SW480 (cell line): ENCODE data around the gene CCDC57.

Experiments used
- DNase-seq: peaks from one replicate; pipeline ENCODE4 v3.0.0-alpha.2; 2016; ENCODE audit warnings: low spot score

CCDC57 gene

GRCh38 chr17:82105882-82106687, 106.6 kb downstream of the CCDC57 start:
- DNase-seq: peak; percentile 88

GRCh38 chr17:82105417-82105881, 107.2 kb downstream of the CCDC57 start:
- DNase-seq: no peak

- DNase-seq: no peak
These were observed 107.7 kb downstream of the CCDC57 start for GRCh38 chr17:82104797-82105416.

- DNase-seq: no peak
These were observed 108.8 kb downstream of the CCDC57 start for GRCh38 chr17:82103553-82104451.

- no peak for DNase-seq
These were observed 110.6 kb downstream of the CCDC57 start for GRCh38 chr17:82101767-82102679.

- no peak for DNase-seq
These were observed 111.3 kb downstream of the CCDC57 start for GRCh38 chr17:82101301-82101715.

- DNase-seq: no peak
These were observed 111.9 kb downstream of the CCDC57 start for GRCh38 chr17:82100502-82101298.

GRCh38 chr17:82098939-82099763, 113.5 kb downstream of the CCDC57 start:
- no peak for DNase-seq

GRCh38 chr17:82098169-82098938, 114.3 kb downstream of the CCDC57 start, which contains the start of gene FASN:
Gene FASN, minus strand, starts transcription at chr17:82098236. Its CDS starts 1,791 bp downstream, at chr17:82096445.
- DNase-seq: peak; percentile 93

GRCh38 chr17:82097919-82098168, 114.8 kb downstream of the CCDC57 start:
- no peak for DNase-seq

- DNase-seq: peak; percentile 36
These were observed 115.3 kb downstream of the CCDC57 start for GRCh38 chr17:82097184-82097918.

GRCh38 chr17:82096709-82097183, 115.9 kb downstream of the CCDC57 start:
- DNase-seq: no peak

- no peak for DNase-seq
These were observed 116.6 kb downstream of the CCDC57 start for GRCh38 chr17:82095777-82096708.

GRCh38 chr17:82094931-82095776, 117.5 kb downstream of the CCDC57 start:
- no peak for DNase-seq

GRCh38 chr17:82092995-82093751, 119.5 kb downstream of the CCDC57 start:
- DNase-seq: no peak
